HEK293 (cell line): Measurements from ENCODE around the gene CHAC1.

Experiments
- CTCF ChIA-PET: fragments of 350-600 bp; formaldehyde crosslinking; extraction: SDS; loops from one replicate; lab custom pipeline; 2021; ENCODE audit warnings: antibody characterized with exemption; lab: Yijun Ruan, JAX
- POLR2A ChIA-PET: fragments of 300-600 bp; formaldehyde crosslinking; extraction: SDS; loops from one replicate; lab custom pipeline; 2020; ENCODE audit warnings: antibody characterized with exemption, inconsistent platforms; lab: Yijun Ruan, JAX
- H3K27ac ChIP-seq: fragments of 200-500 bp; sonication (Bioruptor generic); 2 replicates; pipeline ENCODE4 v1.5.1; 2014; ENCODE audit warnings: low read depth, low read length, control low read depth, inconsistent platforms; ENCODE audit errors: extremely low read depth
- H3K36me3 ChIP-seq, 2 experiments: fragments of 200-500 bp in 1 of 2; sonication (Bioruptor generic) in 1 of 2; 1 replicate in 1 of 2; 2 replicates in 1 of 2; pipeline ENCODE4 v1.5.1; 2014 to 2017; ENCODE audit warnings: inconsistent platforms in 2 of 2, low read length in 2 of 2; ENCODE audit not compliant: control insufficient read depth in 2 of 2, insufficient read depth in 1 of 2
- H3K4me1 ChIP-seq: fragments of 200-500 bp; sonication (Bioruptor generic); 2 replicates; pipeline ENCODE4 v1.5.1; 2014; ENCODE audit warnings: mild to moderate bottlenecking, low read length, inconsistent platforms; ENCODE audit not compliant: control insufficient read depth, insufficient read depth
- H3K4me3 ChIP-seq: 2 replicates; pipeline ENCODE4 v1.5.1; 2011; ENCODE audit warnings: low read depth, mild to moderate bottlenecking, control low read depth, low read length, moderate library complexity
- H3K9me3 ChIP-seq: fragments of 200-500 bp; sonication (Bioruptor generic); 2 replicates; pipeline ENCODE4 v1.5.1; 2014; ENCODE audit warnings: low read depth, low read length, inconsistent platforms; ENCODE audit not compliant: control insufficient read depth, insufficient read depth
- HOXD13 ChIP-seq: sonication (generic); formaldehyde crosslinking; IDR thresholded peaks from 2 replicates; pipeline ENCODE4 v1.8.0; 2022; ENCODE audit warnings: missing genetic modification reagents, borderline replicate concordance
- KLF17 ChIP-seq: fragments of 450-650 bp; formaldehyde crosslinking; IDR thresholded peaks from 2 replicates; pipeline ENCODE4 v1.5.1; 2016; ENCODE audit warnings: missing biosample characterization, missing genetic modification characterization
- PRDM4 ChIP-seq: fragments of 450-650 bp; formaldehyde crosslinking; IDR thresholded peaks from 2 replicates; pipeline ENCODE4 v1.5.1; 2017; ENCODE audit warnings: missing biosample characterization, missing genetic modification characterization
- RBAK ChIP-seq: fragments of 450-650 bp; formaldehyde crosslinking; IDR thresholded peaks from 2 replicates; pipeline ENCODE4 v1.5.1; 2016; ENCODE audit warnings: missing biosample characterization, missing genetic modification characterization
- SCRT1 ChIP-seq: fragments of 450-650 bp; formaldehyde crosslinking; IDR thresholded peaks from 2 replicates; pipeline ENCODE4 v1.5.1; 2016; ENCODE audit warnings: missing biosample characterization, missing genetic modification characterization, borderline replicate concordance
- ZBTB10 ChIP-seq: fragments of 450-650 bp; formaldehyde crosslinking; IDR thresholded peaks from 2 replicates; pipeline ENCODE4 v1.5.1; 2016; ENCODE audit warnings: missing biosample characterization, missing genetic modification characterization
- ZBTB11 ChIP-seq: fragments of 450-650 bp; formaldehyde crosslinking; conservative IDR thresholded peaks from 2 replicates; pipeline ENCODE4 v1.5.1; 2016; ENCODE audit warnings: low read depth, missing biosample characterization, missing genetic modification characterization
- ZBTB26 ChIP-seq: fragments of 450-650 bp; formaldehyde crosslinking; optimal IDR thresholded peaks from 2 replicates; pipeline ENCODE3; 2016; ENCODE audit warnings: missing biosample characterization, mild to moderate bottlenecking, missing genetic modification characterization
- ZIC2 ChIP-seq: fragments of 450-650 bp; formaldehyde crosslinking; IDR thresholded peaks from 2 replicates; pipeline ENCODE4 v1.5.1; 2016; ENCODE audit warnings: missing biosample characterization, missing genetic modification characterization
- ZNF26 ChIP-seq: fragments of 450-650 bp; formaldehyde crosslinking; IDR thresholded peaks from 2 replicates; pipeline ENCODE4 v1.5.1; 2016; ENCODE audit warnings: missing biosample characterization, missing genetic modification characterization
- ZNF266 ChIP-seq: fragments of 450-650 bp; formaldehyde crosslinking; IDR thresholded peaks from 2 replicates; pipeline ENCODE4 v1.5.1; 2016; ENCODE audit warnings: missing biosample characterization, missing genetic modification characterization, low read depth
- ZNF280D ChIP-seq: fragments of 450-650 bp; formaldehyde crosslinking; IDR thresholded peaks from 2 replicates; pipeline ENCODE4 v1.5.1; 2016; ENCODE audit warnings: missing biosample characterization, missing genetic modification characterization
- ZNF335 ChIP-seq: fragments of 450-650 bp; formaldehyde crosslinking; conservative IDR thresholded peaks from 2 replicates; pipeline ENCODE4 v1.5.1; 2016; ENCODE audit warnings: missing biosample characterization, missing genetic modification characterization
- ZNF449 ChIP-seq: fragments of 450-650 bp; formaldehyde crosslinking; IDR thresholded peaks from 2 replicates; pipeline ENCODE4 v1.5.1; 2017; ENCODE audit warnings: missing biosample characterization, mild to moderate bottlenecking, missing genetic modification characterization, moderate library complexity
- ZNF514 ChIP-seq: fragments of 450-650 bp; formaldehyde crosslinking; IDR thresholded peaks from 2 replicates; pipeline ENCODE4 v1.5.1; 2016; ENCODE audit warnings: missing biosample characterization, missing genetic modification characterization
- ZNF561 ChIP-seq: fragments of 450-650 bp; IDR thresholded peaks from 2 replicates; pipeline ENCODE4 v1.5.1; 2018; ENCODE audit warnings: missing biosample characterization, missing genetic modification characterization, borderline replicate concordance
- ZNF621 ChIP-seq: fragments of 450-650 bp; formaldehyde crosslinking; IDR thresholded peaks from 2 replicates; pipeline ENCODE4 v1.5.1; 2017; ENCODE audit warnings: missing biosample characterization, missing genetic modification characterization
- ZNF623 ChIP-seq: fragments of 450-650 bp; formaldehyde crosslinking; IDR thresholded peaks from 2 replicates; pipeline ENCODE4 v1.5.1; 2016; ENCODE audit warnings: missing biosample characterization, missing genetic modification characterization
- ZNF629 ChIP-seq: fragments of 450-650 bp; formaldehyde crosslinking; IDR thresholded peaks from 2 replicates; pipeline ENCODE4 v1.5.1; 2017; ENCODE audit warnings: missing biosample characterization, missing genetic modification characterization

The CHAC1 gene

GRCh38 chr15:40969363-40969762, 16.1 kb downstream of the CHAC1 start (continued):
- TF ChIP-seq PRDM4 (tag by site-specific recombination) (no peak), ZBTB26 (tag by site-specific recombination) (no peak)

- H3K36me3 ChIP-seq, result peaks cover 0 to 31% of the 10 kb centered on the region in 2 experiments; a peak in 1 of 3 replicates
- H3K4me1 ChIP-seq, result no peaks in the 10 kb centered on the region
- ChIA-PET CTCF (interaction anchor here (0.7 to 1.2 kb wide), 2 partner anchors 20 to 29 kb away, joined by 3 read pairs; no protein-coding TSS in a partner anchor), POLR2A (no interaction called here)
- H3K9me3 ChIP-seq, result no peaks in the 10 kb centered on the region
- H3K4me3 ChIP-seq, result no peak overlapping the region
- H3K27ac ChIP-seq, result no peak overlapping the region
- TF ChIP-seq ZIC2 (tag by site-specific recombination) (no peak), ZNF26 (no peak), HOXD13 (CRISPR knock-in tag) (no peak), ZBTB10 (no peak), ZNF514 (tag by site-specific recombination) (no peak), ZNF623 (no peak), SCRT1 (tag by site-specific recombination) (no peak), RBAK (tag by site-specific recombination) (no peak), ZNF561 (no peak), ZNF280D (tag by site-specific recombination) (no peak), ZNF629 (tag by site-specific recombination) (no peak), ZNF621 (tag by site-specific recombination) (no peak), ZNF449 (tag by site-specific recombination) (no peak), ZNF266 (no peak), ZNF335 (no peak), ZBTB11 (tag by site-specific recombination) (no peak), KLF17 (tag by site-specific recombination) (no peak)
These were observed 21.6 kb downstream of the CHAC1 start for GRCh38 chr15:40974879-40975278.
